Measurements from ENCODE around the gene ZSCAN16. TPM values are rescaled to one million over a fixed set of nuclear protein-coding genes. Genes with fewer than 3 reads are reported as not detected.

The ZSCAN16 gene
- total and polyA plus RNA-seq, 2 of the 13 experiments (the other 11 are each of a cell fraction or from before 2014, with no cell fraction given), result 5.7 to 12.7 TPM

DNA sequence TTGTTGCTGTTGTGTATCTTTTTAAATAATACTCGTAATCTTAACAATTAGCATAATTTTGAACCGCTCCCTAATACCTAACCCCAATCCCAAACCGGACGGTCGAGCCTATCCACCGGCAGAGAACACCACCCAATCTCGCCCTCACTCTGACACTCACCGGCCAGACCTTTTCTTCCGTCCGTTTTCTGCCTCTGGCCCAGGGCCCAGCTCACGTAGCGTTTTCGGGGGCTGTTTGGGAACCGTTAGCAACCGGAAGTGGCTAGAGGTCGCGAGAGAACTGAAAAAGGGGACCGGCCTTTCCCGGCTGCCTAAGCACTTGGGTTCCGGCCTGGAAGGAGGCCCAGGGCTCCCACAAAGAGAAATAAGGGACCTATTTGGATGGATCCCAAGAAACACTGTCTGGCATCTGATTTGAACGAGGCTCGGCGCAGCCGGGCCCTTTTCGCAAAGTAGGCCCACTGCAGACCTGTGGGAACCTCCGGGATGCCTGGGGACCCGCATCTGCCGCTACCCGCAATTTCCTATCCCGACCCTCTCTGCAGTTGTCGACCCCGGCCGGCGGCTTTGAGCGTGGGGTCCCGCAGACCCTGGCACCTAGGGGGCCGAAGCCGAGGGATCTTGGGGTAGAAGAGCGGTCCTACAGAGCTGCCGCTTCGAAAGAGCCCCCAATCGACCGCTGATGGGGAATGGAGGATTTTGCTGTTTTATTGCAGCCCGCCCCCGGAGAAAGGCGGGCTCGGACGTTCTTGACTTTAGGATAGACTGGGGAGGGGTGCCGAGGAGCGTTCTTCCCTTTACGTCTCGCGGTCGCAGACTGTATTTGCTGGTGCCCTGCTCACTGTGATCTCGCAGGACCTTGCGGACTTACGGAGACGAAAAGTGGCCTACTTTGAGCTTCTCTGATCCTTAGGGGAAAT, 12.4 kb downstream of the ZSCAN16 start (continued):
- peak; percentile 31; the same call in 1 of the 2 replicates for TF ChIP-seq ZNF362 (CRISPR knock-in tag; IDR thresholded peaks at IDR 0.05; ENCODE audit: borderline replicate concordance)
- TF ChIP-seq ZFP91 (CRISPR knock-in tag; IDR thresholded peaks at IDR 0.05; ENCODE audit: borderline replicate concordance), result peak; percentile 96
- TF ChIP-seq ELF3 (CRISPR knock-in tag; IDR thresholded peaks at IDR 0.05), result peak; percentile 77
- TF ChIP-seq ZNF784 (CRISPR knock-in tag; IDR thresholded peaks at IDR 0.05; ENCODE audit: borderline replicate concordance), result peak; percentile 97
- TF ChIP-seq ZNF451 (CRISPR knock-in tag; IDR thresholded peaks at IDR 0.05), result peak; percentile 70; the same call in 1 of the 2 replicates
- TF ChIP-seq, protein P1, sequence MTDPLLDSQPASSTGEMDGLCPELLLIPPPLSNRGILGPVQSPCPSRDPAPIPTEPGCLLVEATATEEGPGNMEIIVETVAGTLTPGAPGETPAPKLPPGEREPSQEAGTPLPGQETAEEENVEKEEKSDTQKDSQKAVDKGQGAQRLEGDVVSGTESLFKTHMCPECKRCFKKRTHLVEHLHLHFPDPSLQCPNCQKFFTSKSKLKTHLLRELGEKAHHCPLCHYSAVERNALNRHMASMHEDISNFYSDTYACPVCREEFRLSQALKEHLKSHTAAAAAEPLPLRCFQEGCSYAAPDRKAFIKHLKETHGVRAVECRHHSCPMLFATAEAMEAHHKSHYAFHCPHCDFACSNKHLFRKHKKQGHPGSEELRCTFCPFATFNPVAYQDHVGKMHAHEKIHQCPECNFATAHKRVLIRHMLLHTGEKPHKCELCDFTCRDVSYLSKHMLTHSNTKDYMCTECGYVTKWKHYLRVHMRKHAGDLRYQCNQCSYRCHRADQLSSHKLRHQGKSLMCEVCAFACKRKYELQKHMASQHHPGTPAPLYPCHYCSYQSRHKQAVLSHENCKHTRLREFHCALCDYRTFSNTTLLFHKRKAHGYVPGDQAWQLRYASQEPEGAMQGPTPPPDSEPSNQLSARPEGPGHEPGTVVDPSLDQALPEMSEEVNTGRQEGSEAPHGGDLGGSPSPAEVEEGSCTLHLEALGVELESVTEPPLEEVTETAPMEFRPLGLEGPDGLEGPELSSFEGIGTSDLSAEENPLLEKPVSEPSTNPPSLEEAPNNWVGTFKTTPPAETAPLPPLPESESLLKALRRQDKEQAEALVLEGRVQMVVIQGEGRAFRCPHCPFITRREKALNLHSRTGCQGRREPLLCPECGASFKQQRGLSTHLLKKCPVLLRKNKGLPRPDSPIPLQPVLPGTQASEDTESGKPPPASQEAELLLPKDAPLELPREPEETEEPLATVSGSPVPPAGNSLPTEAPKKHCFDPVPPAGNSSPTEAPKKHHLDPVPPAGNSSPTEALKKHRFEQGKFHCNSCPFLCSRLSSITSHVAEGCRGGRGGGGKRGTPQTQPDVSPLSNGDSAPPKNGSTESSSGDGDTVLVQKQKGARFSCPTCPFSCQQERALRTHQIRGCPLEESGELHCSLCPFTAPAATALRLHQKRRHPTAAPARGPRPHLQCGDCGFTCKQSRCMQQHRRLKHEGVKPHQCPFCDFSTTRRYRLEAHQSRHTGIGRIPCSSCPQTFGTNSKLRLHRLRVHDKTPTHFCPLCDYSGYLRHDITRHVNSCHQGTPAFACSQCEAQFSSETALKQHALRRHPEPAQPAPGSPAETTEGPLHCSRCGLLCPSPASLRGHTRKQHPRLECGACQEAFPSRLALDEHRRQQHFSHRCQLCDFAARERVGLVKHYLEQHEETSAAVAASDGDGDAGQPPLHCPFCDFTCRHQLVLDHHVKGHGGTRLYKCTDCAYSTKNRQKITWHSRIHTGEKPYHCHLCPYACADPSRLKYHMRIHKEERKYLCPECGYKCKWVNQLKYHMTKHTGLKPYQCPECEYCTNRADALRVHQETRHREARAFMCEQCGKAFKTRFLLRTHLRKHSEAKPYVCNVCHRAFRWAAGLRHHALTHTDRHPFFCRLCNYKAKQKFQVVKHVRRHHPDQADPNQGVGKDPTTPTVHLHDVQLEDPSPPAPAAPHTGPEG (CRISPR knock-in tag; IDR thresholded peaks at IDR 0.05), result peak; percentile 90
- TF ChIP-seq RBFOX2 (IDR thresholded peaks at IDR 0.05; ENCODE audit: low read depth, low read length), result peak; percentile 51; the same call in 1 of the 2 replicates
- TF ChIP-seq ZNF674 (CRISPR knock-in tag; IDR thresholded peaks at IDR 0.05; ENCODE audit: low read depth), result 0 out of 2 replicates have a peak, but pooled peaks have one; percentile 69
- TF ChIP-seq ZNF530 (CRISPR knock-in tag; IDR thresholded peaks at IDR 0.05; ENCODE audit: low read depth), result no peak
- TF ChIP-seq TFDP1 (CRISPR knock-in tag; IDR thresholded peaks at IDR 0.05; ENCODE audit: borderline replicate concordance), result peak; percentile 64; the same call in 1 of the 2 replicates
- no peak for TF ChIP-seq ZNF513 (CRISPR knock-in tag; conservative IDR thresholded peaks at IDR 0.05)
- peak; percentile 99 for TF ChIP-seq SAP130 (CRISPR knock-in tag; IDR thresholded peaks at IDR 0.05; ENCODE audit: low read depth)
